AG04450 (cell line): ENCODE results near the gene CASP2. TPM values are rescaled to one million over a fixed set of nuclear protein-coding genes. Genes with fewer than 3 reads are reported as not detected.

Experiments used
- CTCF ChIA-PET: fragments of 300-600, 350-600 bp; formaldehyde crosslinking; extraction: SDS; loops from one replicate; lab custom pipeline; 2022; ENCODE audit warnings: antibody characterized with exemption, inconsistent platforms; lab: Charles Lee
- POLR2A ChIA-PET: fragments of 350-600 bp; formaldehyde crosslinking; extraction: SDS; loops from one replicate; lab custom pipeline; 2021; ENCODE audit warnings: antibody characterized with exemption, inconsistent platforms; lab: Yijun Ruan, JAX
- DNase-seq: peaks from one replicate; pipeline ENCODE4 v3.0.0-alpha.2; 2011; ENCODE audit warnings: low read depth, low spot score
- H3K27ac ChIP-seq: one replicate; pipeline ENCODE4 v1.5.1; 2012; ENCODE audit warnings: low read depth, low read length, control low read depth
- H3K27me3 ChIP-seq: one replicate; pipeline ENCODE4 v1.6.0; 2012; ENCODE audit warnings: low read length; ENCODE audit not compliant: control insufficient read depth, insufficient read depth
- H3K4me3 ChIP-seq: 2 replicates; pipeline ENCODE4 v1.5.1; 2011; ENCODE audit warnings: mild to moderate bottlenecking, low read depth, low read length, control low read depth
- H3K9me3 ChIP-seq: 2 replicates; pipeline ENCODE4 v1.5.1; 2012; ENCODE audit warnings: low read length; ENCODE audit not compliant: control insufficient read depth, insufficient read depth
- CTCF ChIP-seq: IDR thresholded peaks from 2 replicates; pipeline ENCODE4 v1.5.1; 2011; ENCODE audit warnings: low read depth, low read length, control low read depth, inconsistent platforms
- polyA plus RNA-seq: library from polyadenylated mRNA; depleted of rRNA; stranded (reverse); fragments of >200 nt; gene quantifications from 2 replicates; pipeline ENCODE4 v1.2.3, GENCODE V29; 2011

Gene CASP2
- polyA plus RNA-seq, 1 experiment, result 21.8 TPM

DNA sequence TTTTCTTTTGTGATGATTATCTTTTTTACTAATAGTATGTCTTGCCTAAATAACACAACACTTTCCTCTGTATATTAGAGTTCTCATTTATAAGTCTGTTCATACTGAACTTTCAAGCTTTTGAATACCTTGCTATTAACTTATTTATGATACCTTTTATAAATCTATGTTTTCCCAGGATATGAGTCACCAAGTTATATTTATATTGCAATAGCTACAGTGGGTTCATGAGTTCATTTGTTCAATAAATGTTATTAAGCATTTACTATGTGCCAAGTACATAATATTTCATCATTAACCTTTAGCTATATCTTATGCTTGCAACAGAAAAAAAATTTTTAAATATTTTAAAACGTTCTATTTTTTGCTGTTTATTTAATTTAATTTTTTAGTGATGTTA lies 46.1 kb downstream of the CASP2 start:
- ChIA-PET CTCF (interaction anchor here (0.6 to 2.3 kb wide), 5 partner anchors 12 to 119 kb away, joined by 3 to 13 read pairs (median 6); no protein-coding TSS in a partner anchor), POLR2A (interaction anchor here (1.0 kb wide), 1 partner anchor 58 kb away, joined by 3 read pairs; no protein-coding TSS in a partner anchor)
- DNase-seq, result no peak
- no peaks in the 10 kb centered on the region for H3K9me3 ChIP-seq
- H3K27ac ChIP-seq, result no peak overlapping the region
- no peak for TF ChIP-seq CTCF
- H3K4me3 ChIP-seq, result no peak overlapping the region
- H3K27me3 ChIP-seq, result peaks cover 6% of the 10 kb centered on the region

DNA sequence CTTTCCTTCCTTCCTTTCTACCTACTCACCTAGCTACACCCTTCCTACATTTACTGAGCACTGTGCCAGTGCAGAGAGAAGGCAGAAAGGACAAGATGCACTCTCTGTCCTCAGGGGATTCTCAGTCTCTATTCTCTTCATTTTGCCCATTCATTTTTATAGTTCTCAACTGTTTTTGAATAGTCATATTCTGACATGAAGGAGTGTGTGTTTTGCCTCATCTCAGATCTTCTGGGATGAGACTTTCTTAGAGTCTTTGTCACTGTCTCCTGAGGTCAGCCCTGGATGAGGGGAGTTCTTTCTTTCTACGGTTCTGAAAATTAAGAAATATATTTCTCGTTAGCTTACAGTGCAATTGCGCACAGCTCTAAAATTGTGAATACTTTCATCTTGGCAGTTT lies 49.1 kb downstream of the CASP2 start:
- peaks cover 14% of the 10 kb centered on the region for H3K27me3 ChIP-seq
- H3K4me3 ChIP-seq, result no peak overlapping the region
- no peak for TF ChIP-seq CTCF
- CTCF ChIA-PET, result interaction anchor here (0.8 to 1.4 kb wide), 2 partner anchors 8 to 96 kb away, joined by 4 to 6 read pairs; no protein-coding TSS in a partner anchor
- H3K9me3 ChIP-seq, result no peaks in the 10 kb centered on the region
- POLR2A ChIA-PET, result interaction anchor here (0.5 kb wide), 1 partner anchor 55 kb away, joined by 3 read pairs; no protein-coding TSS in a partner anchor
- no peak for DNase-seq
- no peak overlapping the region for H3K27ac ChIP-seq

- ChIA-PET POLR2A (no interaction called here), CTCF (interaction anchor here (1.9 kb wide), 1 partner anchor 76 kb away, joined by 5 read pairs; no protein-coding TSS in a partner anchor)
- Histone ChIP-seq H3K27me3 (peaks cover 23% of the 10 kb centered on the region), H3K4me3 (no peak overlapping the region), H3K27ac (no peak overlapping the region), H3K9me3 (no peaks in the 10 kb centered on the region; the same call in 1 of the 2 replicates)
- no peak for DNase-seq
- no peak for TF ChIP-seq CTCF
Observed at GRCh38 chr7:143341842-143342241, 53.7 kb downstream of the CASP2 start.

GRCh38 chr7:143343596-143343995 lies 55.4 kb downstream of the CASP2 start:
- no peak for TF ChIP-seq CTCF
- POLR2A ChIA-PET, result no interaction called here
- CTCF ChIA-PET, result interaction anchor here (0.6 to 1.9 kb wide), 4 partner anchors 37 to 128 kb away, joined by 3 to 6 read pairs (median 5); no protein-coding TSS in a partner anchor
- DNase-seq, result no peak
- Histone ChIP-seq H3K4me3 (no peak overlapping the region), H3K9me3 (no peaks in the 10 kb centered on the region; the same call in 1 of the 2 replicates), H3K27ac (no peak overlapping the region), H3K27me3 (peaks cover 35% of the 10 kb centered on the region)

- H3K9me3 ChIP-seq, result no peaks in the 10 kb centered on the region; the same call in 1 of the 2 replicates
- H3K27ac ChIP-seq, result no peak overlapping the region
- H3K4me3 ChIP-seq, result no peak overlapping the region
- CTCF ChIA-PET, result interaction anchor here (0.8 to 1.5 kb wide), 8 partner anchors 9 to 105 kb away, joined by 3 to 16 read pairs (median 4); no protein-coding TSS in a partner anchor
- peak; percentile 57 for TF ChIP-seq CTCF
- peaks cover 39% of the 10 kb centered on the region for H3K27me3 ChIP-seq
- DNase-seq, result no peak
- POLR2A ChIA-PET, result interaction anchor here (0.6 kb wide), 1 partner anchor 39 kb away, joined by 3 read pairs; no protein-coding TSS in a partner anchor
Observed at GRCh38 chr7:143345428-143345900, 57.3 kb downstream of the CASP2 start.
